ENCODE results near the gene ZC3H10. TPM values are rescaled to one million over a fixed set of nuclear protein-coding genes. Genes with fewer than 3 reads are reported as not detected.

Gene ZC3H10
- total and polyA plus RNA-seq, 2 of the 8 experiments (the other 6 are each of a cell fraction or from before 2014, with no cell fraction given): 4.0 to 11.2 TPM

- TF ChIP-seq CBX8 (IDR thresholded peaks at IDR 0.05; ENCODE audit: borderline replicate concordance, low read depth, low read length) (no peak), GABPA (IDR thresholded peaks at IDR 0.05; ENCODE audit: borderline replicate concordance, insufficient read depth, low read length) (no peak)
Measured at GRCh38 chr12:56160193-56160763, 42.2 kb downstream of the ZC3H10 start (continued).

Data from H1 (cell line).